HG02981 (cell line): ENCODE data around the gene SAMD4B.
"Not testable (repeated sequence)": the region's sequence is repeated elsewhere in the genome, so short reads cannot be mapped to it uniquely, and the experiment has no call there.

Experiments used
- ATAC-seq: cut with Tn5 transposase; IDR thresholded peaks from one replicate; pipeline ENCODE4 v1.9.1; 2021; ENCODE audit warnings: mild to moderate bottlenecking, moderate library complexity; ENCODE audit not compliant: unreplicated experiment

Gene SAMD4B

GRCh38 chr19:39341719-39342604 is at the start of gene SAMD4B:
TSS of gene SAMD4B (plus strand) at chr19:39342421. CDS start at chr19:39356894, 14,473 bp downstream.
- ATAC-seq, result peak; percentile 86

GRCh38 chr19:39293394-39293793 is 48.8 kb upstream of the SAMD4B start:
- ATAC-seq, result no peak

- no peak for ATAC-seq
These were observed 46.1 kb upstream of the SAMD4B start, which contains the start of gene IFNL1 for GRCh38 chr19:39296055-39296645. TSS of gene IFNL1 (plus strand) at chr19:39296407. CDS start at chr19:39296422, 15 bp downstream.

- ATAC-seq, result no peak
These were observed 45.3 kb upstream of the SAMD4B start for GRCh38 chr19:39296906-39297305.

- ATAC-seq, result no peak
These were observed 44.1 kb upstream of the SAMD4B start for GRCh38 chr19:39297931-39298634.

- no peak for ATAC-seq
These were observed 42.8 kb upstream of the SAMD4B start for GRCh38 chr19:39299404-39299803.

DNA sequence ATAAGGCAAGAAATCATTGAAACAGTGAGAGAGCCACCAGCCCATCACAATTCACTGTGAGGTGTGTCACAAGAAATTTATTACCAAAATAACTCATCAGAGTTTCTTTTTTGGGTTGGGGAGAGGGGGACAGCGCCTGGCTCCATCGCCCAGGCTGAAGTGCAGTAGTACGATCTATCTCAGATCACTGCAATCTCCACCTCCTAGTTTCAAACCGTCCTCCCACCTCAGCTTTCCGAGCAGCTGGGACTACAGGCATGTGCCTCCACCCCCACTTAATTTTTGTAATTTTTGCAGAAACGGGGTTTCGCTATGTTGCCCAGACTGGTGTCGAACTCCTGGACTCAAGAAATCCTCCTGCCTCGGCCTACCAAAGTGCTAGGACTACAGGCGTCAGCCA is 42.4 kb upstream of the SAMD4B start:
- no peak for ATAC-seq

DNA sequence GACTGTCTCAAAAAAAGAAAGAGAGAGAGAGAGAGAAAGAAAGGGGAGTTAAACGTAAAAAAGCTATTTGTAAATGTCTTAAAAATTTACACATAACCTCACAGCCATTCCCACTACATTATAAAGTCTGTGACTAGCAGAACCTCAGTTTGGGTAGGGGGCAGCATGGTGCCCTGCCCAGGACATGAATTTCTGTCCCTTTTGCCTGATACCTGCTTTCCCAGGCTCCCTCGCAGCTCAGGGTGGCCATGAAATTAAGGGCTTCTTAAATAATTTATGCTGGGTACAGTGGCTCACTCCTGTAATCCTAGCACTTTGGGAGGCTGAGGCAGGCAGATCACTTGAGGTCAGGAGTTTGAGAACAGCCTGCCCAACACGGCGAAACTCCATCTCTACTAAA is 41.2 kb upstream of the SAMD4B start:
- ATAC-seq, result no peak

DNA sequence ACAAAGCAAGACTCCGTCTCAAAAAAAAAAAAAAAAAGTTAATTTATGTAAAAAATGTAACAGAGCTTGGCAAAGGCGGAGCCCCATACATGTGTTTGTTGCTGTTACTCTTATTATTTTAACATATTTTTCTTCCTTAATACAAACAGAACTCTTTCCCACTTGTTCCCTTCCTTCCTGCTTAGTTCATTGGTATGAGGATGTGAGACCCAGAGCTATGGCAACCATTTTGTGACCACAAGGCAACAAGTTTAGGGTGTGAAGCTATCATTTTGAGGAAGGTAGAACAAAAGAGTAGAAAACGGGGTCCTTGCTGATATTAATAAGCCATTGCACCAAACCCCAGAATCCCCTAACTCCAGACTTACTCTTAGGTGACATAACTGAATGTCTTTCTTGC is 40.7 kb upstream of the SAMD4B start:
- ATAC-seq, result no peak

GRCh38 chr19:39303373-39304184 is 38.6 kb upstream of the SAMD4B start:
- ATAC-seq, result no peak

DNA sequence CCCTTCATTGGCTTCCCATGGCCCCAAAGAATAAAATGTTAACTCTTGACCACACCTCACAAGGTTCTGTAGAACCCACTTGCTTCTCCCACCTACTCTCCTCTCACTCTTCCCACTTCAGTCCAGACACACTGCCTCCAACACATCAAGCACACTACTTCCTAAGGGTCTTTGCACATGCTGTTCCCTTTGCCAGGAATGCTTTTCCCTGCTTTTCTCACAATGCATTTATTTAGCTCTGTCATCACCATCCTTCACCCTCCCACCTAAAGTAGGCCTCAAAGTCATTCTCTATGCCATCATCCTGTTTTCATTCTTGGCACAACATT is 38.1 kb upstream of the SAMD4B start:
- ATAC-seq, result no peak

DNA sequence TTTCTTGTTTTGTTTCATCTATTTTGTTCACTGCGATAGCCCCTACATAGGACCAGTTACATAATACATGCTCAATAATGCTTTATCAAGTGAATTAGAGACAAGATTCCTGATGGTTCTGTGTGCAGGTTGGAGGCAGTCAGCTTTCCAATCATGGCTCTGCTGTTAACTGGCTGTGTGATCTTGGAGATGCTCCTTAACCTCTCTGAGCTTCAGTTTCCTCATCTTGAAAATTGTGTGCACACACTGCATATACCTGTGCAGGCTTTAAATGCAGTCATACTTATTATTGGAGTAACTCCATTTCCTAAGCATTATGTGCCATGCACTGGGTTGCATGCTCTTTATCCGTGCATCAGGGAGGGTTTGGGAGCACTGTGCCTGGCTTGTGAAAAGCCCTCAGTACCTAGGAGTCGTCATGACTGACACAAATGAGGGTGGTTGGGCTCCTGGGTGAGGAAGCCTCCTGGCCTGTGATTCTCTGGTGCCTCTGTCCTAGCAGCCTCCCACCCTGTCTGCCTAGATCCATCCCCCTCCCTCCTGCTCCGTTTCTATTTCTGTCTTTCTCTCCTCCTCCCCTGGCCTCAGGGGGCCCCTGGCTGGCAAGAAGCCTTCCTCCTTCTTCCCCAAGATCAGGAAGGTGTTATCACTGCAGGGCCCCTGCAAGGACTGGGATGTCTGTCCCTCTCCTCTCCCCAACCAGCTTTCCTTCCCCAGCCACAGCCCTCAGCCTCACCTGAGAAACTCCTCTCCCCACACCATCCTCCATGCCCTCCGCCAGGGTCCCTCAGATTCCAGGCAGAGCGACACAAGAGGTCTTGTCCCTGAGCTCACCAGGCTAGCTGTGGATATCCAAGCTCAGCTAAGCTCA is 37.3 kb upstream of the SAMD4B start:
- ATAC-seq, result no peak

GRCh38 chr19:39306075-39306474 is 36.1 kb upstream of the SAMD4B start:
- ATAC-seq, result no peak

DNA sequence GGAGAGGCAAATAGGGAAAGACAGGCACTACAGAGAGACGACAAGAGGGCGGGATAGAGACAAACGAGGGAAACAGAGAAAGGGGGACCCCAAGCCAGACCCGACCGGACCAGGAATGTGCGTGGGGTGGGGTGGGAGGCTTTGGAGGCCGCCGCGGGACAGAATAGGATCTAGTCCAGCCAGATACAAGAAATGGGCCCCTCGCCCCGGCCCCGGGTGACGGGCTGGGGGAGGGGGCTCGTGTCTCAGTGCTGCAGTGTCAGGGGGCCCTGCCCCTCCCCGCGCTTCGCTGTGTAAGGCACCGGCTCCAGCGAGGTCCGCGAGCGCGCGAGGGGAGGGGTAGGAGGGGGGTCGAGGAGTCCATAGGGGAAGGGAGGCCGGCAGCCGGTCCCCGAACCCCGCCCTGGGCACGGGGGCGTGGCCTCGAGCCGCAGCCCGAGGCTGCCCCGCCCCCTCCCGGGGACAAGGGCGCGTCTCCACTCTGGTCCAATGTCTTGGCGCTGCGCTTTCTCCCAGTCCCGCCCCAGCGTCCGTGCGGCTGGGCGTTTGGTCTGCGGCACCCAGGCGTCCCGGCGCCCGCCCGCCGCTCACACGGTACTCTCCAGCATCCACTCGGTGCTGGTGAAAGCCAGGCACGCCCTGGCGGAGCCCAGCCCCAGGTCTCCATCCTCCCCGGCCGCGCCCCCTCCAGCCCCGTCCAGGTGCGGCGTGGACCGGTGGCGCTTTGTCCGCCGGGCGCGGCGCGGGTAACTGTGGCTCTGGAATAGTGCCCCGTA is 35.0 kb upstream of the SAMD4B start:
- no peak for ATAC-seq

GRCh38 chr19:39307822-39308530 is 34.2 kb upstream of the SAMD4B start:
- ATAC-seq, result no peak

- ATAC-seq, result no peak
These were observed 33.5 kb upstream of the SAMD4B start for GRCh38 chr19:39308531-39309304.

GRCh38 chr19:39309305-39309670 is 32.9 kb upstream of the SAMD4B start:
- ATAC-seq, result not testable (repeated sequence)
